HG03575 (cell line): ENCODE data around the gene USP47.

Experiments used
- ATAC-seq: cut with Tn5 transposase; IDR thresholded peaks from one replicate; pipeline ENCODE4 v1.9.1; 2021; ENCODE audit not compliant: unreplicated experiment, insufficient number of reproducible peaks, low FRiP score; ENCODE audit errors: extremely low read depth

Gene USP47

GRCh38 chr11:11913395-11913794, 71.6 kb downstream of the USP47 start:
- no peak for ATAC-seq

DNA sequence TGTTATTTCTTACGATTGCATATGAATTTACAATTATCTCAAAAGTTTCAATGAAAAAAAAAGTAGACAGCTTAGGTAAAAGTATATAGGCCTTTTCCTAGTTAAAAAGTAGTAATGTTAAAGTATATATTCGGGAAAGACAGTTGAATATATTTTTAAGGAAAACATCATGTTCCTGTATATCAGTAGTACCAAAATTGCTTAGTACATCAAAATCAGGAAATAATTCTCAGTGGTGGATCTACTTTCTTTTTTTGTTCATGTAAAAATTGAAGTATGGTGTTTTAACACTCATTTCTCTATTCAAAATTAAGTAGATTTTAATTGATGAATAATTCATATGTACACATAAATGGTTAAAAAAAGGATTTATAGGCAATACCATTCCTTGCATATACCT, 73.9 kb downstream of the USP47 start:
- ATAC-seq = no peak

DNA sequence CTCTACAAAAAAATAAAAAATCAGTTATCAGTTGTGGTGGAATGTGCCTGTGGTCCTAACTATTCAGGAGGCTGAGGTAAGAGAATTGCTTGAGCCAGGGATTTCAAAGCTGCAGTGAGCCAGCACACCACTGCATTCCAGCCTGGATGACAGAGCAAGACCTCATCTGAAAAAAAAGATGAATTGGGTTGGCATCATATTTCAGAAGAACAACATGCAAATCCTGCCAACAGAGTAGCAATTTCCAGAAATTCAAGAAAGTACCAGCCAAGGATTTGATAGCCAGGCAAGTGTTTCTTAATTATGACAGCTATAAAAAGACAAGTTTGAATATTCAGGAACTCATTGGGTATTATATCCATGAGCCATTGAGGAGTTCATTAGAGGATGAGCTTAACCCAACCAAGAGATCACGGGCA, 75.2 kb downstream of the USP47 start:
- ATAC-seq = no peak

- no peak for ATAC-seq
These were observed 82.1 kb downstream of the USP47 start for GRCh38 chr11:11923828-11924227.

GRCh38 chr11:11929920-11930319, 88.1 kb downstream of the USP47 start:
- ATAC-seq = no peak

DNA sequence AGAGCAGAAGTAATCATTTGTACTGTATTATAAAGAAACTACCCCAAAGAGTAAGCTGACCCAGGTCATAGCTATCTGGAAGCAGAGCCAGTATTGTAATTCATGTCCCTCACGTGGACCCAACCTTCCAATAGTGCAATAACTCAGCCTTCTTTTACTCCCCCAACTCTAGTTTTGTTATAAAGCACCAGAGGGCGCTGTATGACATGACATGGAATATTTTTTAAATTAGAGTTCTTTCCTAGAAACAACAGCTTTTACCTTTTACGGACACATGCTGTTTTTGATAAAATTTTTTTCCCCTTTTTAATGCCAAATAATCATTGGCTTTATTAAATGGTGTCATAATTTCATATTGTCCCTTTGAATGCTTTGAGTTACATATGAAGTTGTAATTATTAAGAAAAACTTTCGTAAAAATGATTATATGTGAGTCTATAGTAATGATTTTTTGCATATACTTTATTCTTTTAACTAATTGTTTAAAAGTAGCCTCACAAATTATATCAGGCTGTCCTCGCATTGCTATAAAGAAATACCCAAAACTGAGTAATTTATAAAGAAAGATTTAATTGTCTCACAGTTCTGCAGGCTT, 89.8 kb downstream of the USP47 start:
- ATAC-seq = no peak

- no peak for ATAC-seq
These were observed 93.8 kb downstream of the USP47 start for GRCh38 chr11:11935536-11935935.

- ATAC-seq = no peak
These were observed 95.7 kb downstream of the USP47 start for GRCh38 chr11:11937433-11937832.

DNA sequence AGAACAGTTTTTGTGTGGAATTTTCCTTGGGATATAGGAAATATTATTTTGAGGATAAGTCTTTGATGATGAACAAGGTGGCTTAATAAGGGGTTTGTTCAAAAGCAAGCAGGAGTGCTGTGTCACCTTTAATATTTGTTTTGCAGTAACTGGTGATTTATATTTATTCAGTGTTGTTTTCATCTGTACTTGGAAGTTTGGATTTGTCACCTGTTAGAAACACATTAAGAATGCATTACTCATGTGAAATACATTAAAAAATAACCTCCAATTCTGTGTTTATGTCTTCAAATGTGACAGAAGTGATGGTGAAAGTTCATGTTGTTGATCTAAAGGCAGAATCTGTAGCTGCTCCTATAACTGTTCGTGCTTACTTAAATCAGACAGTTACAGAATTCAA, 96.2 kb downstream of the USP47 start:
- ATAC-seq = no peak

- ATAC-seq = no peak
These were observed 98.8 kb downstream of the USP47 start for GRCh38 chr11:11940551-11940950.

- ATAC-seq = no peak
These were observed 100.9 kb downstream of the USP47 start for GRCh38 chr11:11942668-11943067.

GRCh38 chr11:11944444-11944843, 102.7 kb downstream of the USP47 start:
- ATAC-seq = no peak

DNA sequence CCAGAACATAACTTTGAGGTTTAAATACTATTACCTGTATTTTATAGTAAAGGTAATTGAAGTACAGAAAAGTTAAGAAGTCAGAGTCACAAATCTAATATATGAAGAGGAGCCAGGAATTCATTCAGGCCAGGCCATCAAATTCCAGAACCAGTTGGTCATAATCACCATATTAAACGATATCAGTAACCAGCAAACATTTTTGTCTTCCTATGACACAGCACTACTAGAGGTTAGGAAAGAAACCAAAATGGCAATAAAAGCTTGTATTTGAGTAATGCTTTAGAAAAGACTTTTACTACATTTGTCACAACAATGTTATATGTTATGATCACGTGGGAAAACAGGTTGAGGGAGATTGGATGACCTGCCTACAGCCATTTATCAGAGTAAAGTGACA, 104.4 kb downstream of the USP47 start:
- no peak for ATAC-seq

GRCh38 chr11:11946878-11947277, 105.1 kb downstream of the USP47 start:
- ATAC-seq = no peak

GRCh38 chr11:11947825-11948224, 106.1 kb downstream of the USP47 start:
- no peak for ATAC-seq

- ATAC-seq = no peak
These were observed 106.6 kb downstream of the USP47 start for GRCh38 chr11:11948242-11948947.

DNA sequence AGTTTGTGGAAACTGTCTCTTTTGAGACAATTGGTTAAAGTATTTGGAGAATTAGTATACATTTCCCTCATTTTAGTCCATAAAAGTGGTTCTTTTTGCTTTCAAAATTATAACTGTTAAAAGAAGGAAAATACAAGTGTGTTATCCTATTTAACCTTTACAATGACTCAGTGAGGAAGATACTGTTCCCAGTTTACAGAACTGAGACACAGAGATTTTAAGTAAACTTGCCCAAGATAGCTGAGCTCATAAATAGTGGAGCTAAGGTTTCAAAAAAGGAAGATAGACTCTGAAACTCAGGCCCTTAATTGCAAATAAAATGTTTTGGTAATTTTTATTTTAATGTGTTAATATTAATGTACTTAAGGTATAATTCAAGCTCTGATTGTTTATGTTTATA, 107.7 kb downstream of the USP47 start:
- ATAC-seq = no peak

DNA sequence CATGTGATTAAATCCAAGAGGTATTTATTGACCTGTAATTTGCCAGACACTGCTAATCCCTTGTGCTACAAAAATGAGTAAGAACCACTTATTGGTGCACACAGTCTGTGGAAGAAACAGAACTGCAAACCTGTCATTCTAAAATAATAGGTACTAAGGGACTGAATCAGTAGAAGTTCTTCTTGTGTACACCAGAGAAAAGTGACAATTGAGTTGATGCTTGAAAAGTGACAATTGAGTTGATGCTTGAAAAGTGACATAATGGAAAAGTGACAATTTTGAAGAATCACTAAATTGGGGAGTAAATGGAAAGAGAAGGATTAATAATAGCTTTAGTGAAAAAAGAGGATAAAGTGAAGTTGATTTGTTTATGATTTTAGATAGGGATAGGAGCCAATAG, 110.3 kb downstream of the USP47 start:
- ATAC-seq = no peak

GRCh38 chr11:11956006-11956405, 114.2 kb downstream of the USP47 start:
- no peak for ATAC-seq

GRCh38 chr11:11958403-11959231, 116.8 kb downstream of the USP47 start:
- ATAC-seq = no peak
